GM12873 (cell line): Measurements from ENCODE around the gene HCFC1R1.

Experiments used
- TF ChIP-seq, protein P1 (sequence below): IDR thresholded peaks from 2 replicates; pipeline ENCODE4 v1.5.1; 2012; ENCODE audit warnings: low read depth, mild to moderate bottlenecking, moderate library complexity, low read length, control low read depth; ENCODE audit not compliant: insufficient read depth; ENCODE audit errors: missing control alignments

HCFC1R1 gene

DNA sequence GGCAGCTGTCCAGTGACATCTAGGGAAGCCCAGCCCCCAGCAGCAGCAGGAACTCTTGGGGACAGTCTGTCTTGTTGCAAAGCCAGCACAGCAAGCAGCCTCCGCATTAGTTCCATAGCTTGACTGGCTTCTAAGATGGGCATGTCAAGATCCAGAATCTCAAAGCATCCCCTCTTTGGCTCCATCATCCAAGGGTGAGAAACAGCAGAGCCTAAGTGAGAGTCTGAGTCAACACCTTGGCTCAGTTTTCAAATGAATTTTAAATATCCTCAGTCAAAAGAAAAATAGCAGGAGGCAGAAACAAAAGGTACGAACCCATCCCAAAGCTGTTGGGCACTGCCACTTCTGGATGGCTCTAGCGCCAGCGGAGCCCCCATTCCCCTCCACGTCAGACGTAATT lies 8.8 kb downstream of the HCFC1R1 start:
- TF ChIP-seq, protein P1, sequence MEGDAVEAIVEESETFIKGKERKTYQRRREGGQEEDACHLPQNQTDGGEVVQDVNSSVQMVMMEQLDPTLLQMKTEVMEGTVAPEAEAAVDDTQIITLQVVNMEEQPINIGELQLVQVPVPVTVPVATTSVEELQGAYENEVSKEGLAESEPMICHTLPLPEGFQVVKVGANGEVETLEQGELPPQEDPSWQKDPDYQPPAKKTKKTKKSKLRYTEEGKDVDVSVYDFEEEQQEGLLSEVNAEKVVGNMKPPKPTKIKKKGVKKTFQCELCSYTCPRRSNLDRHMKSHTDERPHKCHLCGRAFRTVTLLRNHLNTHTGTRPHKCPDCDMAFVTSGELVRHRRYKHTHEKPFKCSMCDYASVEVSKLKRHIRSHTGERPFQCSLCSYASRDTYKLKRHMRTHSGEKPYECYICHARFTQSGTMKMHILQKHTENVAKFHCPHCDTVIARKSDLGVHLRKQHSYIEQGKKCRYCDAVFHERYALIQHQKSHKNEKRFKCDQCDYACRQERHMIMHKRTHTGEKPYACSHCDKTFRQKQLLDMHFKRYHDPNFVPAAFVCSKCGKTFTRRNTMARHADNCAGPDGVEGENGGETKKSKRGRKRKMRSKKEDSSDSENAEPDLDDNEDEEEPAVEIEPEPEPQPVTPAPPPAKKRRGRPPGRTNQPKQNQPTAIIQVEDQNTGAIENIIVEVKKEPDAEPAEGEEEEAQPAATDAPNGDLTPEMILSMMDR, result no peak

DNA sequence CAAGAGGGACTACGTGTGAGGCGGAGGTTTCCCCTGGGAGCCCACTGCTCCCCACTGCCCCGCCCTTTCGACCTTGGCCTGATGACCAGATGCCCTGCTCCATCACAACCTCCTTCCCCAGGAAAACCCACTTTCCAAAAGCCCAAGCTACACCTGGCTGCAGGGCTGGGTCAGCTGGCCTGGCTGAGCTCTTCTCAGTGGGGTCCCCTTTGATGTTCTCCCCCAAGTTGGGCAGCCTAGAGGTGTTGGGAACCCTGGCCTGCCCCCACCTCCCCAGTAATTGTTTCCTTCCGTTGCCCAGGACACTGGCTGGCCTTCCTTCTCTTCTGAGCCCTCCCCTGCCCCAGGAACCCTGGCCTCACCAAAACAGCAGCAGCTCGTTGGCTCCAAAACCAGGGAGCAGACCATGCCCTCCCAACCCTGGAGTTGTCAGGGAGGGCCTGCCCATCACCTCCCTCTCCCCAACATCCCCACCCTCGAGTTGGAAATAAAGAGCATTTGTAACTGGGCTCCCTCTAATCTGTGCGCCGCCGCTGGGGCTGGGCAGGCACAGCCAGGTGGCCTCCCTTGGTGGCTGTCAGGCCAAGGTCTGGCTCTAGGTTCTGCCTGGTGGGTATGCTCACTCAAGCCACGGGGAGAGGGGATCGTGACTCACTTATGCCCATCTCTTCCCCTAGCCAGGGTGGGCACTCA lies 9.6 kb downstream of the HCFC1R1 start:
- TF ChIP-seq, protein P1, result no peak

DNA sequence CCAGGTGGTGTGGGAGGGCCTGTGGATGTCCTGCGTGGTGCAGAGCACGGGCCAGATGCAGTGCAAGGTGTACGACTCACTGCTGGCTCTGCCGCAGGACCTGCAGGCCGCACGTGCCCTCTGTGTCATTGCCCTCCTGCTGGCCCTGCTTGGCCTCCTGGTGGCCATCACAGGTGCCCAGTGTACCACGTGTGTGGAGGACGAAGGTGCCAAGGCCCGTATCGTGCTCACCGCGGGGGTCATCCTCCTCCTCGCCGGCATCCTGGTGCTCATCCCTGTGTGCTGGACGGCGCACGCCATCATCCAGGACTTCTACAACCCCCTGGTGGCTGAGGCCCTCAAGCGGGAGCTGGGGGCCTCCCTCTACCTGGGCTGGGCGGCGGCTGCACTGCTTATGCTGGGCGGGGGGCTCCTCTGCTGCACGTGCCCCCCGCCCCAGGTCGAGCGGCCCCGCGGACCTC lies 10.2 kb downstream of the HCFC1R1 start:
- TF ChIP-seq, protein P1, result no peak

DNA sequence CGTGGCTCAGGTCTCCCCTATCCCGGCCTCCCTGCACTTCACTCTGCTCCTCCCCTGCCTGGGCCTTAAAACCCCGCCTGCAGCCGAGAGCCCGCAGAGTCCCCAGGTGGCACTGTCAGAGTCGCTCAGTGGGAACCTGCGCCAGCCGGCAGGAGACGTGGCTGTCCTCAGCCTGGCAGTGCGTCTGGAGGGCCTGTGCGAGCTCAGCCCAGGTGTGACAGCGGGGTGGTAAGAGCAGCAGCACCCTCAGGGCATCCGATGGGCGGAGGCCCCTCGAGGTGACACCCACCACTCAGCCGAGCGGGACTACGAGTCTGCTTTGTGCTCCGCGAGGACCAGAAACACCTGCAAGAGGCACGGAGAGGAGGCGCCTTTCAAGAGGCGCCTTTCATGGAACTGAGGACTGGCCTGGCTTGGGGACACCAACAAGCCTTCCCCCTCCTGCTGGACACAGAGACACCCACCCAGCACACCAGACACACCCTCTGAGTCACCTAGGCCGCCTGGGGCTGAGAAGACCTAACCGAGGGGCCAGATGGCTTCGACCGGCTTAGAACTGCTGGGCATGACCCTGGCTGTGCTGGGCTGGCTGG lies 10.8 kb downstream of the HCFC1R1 start, which contains the start of gene CLDN9:
Gene CLDN9 (plus strand): TSS at position 96 of the 593 bp plus-strand sequence. CDS start 440 bp downstream, at position 536.
- TF ChIP-seq, protein P1, result no peak

DNA sequence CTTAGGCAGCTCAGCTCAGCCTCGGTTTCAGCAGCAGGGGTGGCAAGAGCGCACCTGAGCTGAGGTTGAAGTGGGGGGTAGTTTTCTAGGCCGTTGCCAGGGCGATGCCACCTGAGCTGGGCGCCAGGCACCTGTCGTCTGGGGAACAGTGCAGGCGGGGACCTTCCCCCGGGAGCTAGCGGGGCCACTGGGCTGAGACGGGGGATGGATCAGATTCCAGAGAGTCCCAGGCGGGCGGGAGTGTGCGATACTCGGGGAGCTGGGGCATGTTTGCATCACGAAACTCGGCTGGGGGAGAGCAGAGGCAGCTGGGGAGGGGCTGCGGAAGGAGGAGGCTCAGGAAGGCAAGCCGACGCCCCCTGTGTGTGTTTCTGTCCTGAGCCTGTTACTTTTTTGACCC lies 11.5 kb downstream of the HCFC1R1 start:
- TF ChIP-seq, protein P1, result no peak

DNA sequence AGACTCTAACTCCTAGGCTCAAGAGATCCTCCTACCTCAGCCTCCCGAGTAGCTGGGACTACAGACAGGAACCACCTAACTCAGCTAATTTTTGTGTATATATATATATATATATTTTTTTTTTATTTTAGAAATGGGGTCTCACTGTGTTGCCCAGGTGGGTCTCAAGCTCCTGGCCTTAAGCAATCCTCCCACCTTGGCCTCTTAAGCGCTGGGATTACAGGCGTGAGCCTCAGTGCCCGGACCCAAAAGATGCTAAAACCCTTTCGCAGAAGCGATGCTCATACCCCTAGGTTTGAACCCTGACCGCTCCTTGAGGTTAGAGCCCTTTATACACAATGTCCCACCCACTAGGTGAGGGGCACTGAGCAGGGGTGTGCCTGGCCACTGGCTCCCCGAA lies 13.2 kb downstream of the HCFC1R1 start:
- TF ChIP-seq, protein P1, result no peak

DNA sequence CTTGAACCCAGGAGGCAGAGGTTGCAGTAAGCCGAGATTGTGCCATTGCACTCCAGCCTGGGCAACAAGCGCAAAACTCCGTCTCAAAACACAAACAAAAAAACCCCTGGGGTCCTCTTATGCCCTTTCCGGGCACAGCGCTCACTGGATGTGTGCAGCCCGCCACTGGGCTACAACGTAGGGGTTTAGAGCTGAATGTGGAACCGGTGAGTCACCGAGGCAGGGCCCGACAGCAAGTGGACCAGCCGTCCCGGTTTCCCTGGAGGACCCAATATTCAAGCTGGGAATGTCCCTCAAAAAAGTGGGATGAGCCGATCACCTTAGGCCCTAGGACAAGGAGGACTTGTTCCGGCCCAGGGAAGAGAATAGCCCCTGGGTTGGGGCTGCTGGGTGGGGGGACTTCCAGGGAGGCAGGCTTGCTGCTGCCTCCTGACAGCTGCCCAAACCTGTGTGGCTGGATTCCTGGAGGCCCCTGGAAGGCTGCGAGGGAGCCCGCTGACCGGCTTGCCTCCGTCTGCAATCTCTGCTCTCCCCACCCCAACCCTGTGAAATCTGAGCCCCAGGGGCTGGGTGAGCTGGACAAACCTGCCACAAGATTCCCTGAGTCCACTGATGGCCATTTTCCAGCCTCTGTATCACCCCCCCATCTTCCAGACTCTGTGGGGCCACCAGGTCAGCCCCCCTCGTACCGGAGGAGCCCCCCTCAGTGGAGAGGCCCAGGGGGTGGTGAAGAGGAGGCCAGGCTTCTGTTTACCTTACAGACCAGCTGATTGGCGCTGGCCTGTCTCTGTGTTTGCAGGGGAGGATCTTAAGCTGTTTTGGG lies 14.0 kb downstream of the HCFC1R1 start:
- TF ChIP-seq, protein P1, result no peak
